BJ (cell line): ENCODE measurements around the gene GAB1. TPM values are rescaled to one million over a fixed set of nuclear protein-coding genes. Genes with fewer than 3 reads are reported as not detected.
"Not testable (repeated sequence)": the region's sequence is repeated elsewhere in the genome, so short reads cannot be mapped to it uniquely, and the experiment has no call there.

Source experiments
- CTCF ChIA-PET: fragments of 350-600 bp; formaldehyde crosslinking; extraction: SDS; loops from one replicate; lab custom pipeline; 2021; ENCODE audit warnings: antibody characterized with exemption, inconsistent platforms; lab: Yijun Ruan, JAX
- POLR2A ChIA-PET: fragments of 300-600 bp; sonication (Branson Sonifier 250); formaldehyde crosslinking; extraction: SDS; loops from one replicate; lab custom pipeline; 2021; ENCODE audit warnings: antibody characterized with exemption; lab: Charles Lee
- DNase-seq: peaks from one replicate; pipeline ENCODE4 v3.0.0-alpha.2; 2011; ENCODE audit warnings: low read depth
- H3K27me3 ChIP-seq: 2 replicates; pipeline ENCODE4 v1.6.0; 2011; ENCODE audit warnings: low read length; ENCODE audit not compliant: control insufficient read depth, insufficient read depth
- H3K36me3 ChIP-seq: 2 replicates; pipeline ENCODE4 v1.5.1; 2011; ENCODE audit warnings: low read length; ENCODE audit not compliant: control insufficient read depth, insufficient read depth
- H3K4me3 ChIP-seq: 2 replicates; pipeline ENCODE4 v1.5.1; 2011; ENCODE audit warnings: low read depth, mild to moderate bottlenecking, control low read depth, low read length
- CTCF ChIP-seq: IDR thresholded peaks from 2 replicates; pipeline ENCODE4 v1.5.1; 2011; ENCODE audit warnings: low read depth, mild to moderate bottlenecking, control low read depth, inconsistent platforms, low read length, moderate library complexity; ENCODE audit not compliant: insufficient read depth
- polyA plus RNA-seq: library from polyadenylated mRNA; depleted of rRNA; stranded (reverse); fragments of >200 nt; gene quantifications from 2 replicates; pipeline ENCODE4 v1.2.3, GENCODE V29; 2011

The GAB1 gene
- polyA plus RNA-seq, 1 experiment, result 10.7 TPM

- no peak overlapping the region for H3K4me3 ChIP-seq
- CTCF ChIA-PET, result no interaction called here
- no peak for TF ChIP-seq CTCF
- no peaks in the 10 kb centered on the region for H3K27me3 ChIP-seq
- DNase-seq, result no peak
- POLR2A ChIA-PET, result no interaction called here
- H3K36me3 ChIP-seq, result no peaks in the 10 kb centered on the region
Observed at GRCh38 chr4:143346206-143346605, 9.5 kb downstream of the GAB1 start.

GRCh38 chr4:143347484-143348111 lies 10.9 kb downstream of the GAB1 start:
- CTCF ChIA-PET, result no interaction called here

GRCh38 chr4:143348233-143349077 lies 11.8 kb downstream of the GAB1 start:
- H3K36me3 ChIP-seq, result no peaks in the 10 kb centered on the region
- CTCF ChIA-PET, result no interaction called here
- DNase-seq, result no peak
- no peak for TF ChIP-seq CTCF
- H3K4me3 ChIP-seq, result no peak overlapping the region
- POLR2A ChIA-PET, result no interaction called here
- no peaks in the 10 kb centered on the region for H3K27me3 ChIP-seq

More at GRCh38 chr4:143347484-143348111, 10.9 kb downstream of the GAB1 start:
- H3K4me3 ChIP-seq, result no peak overlapping the region
- POLR2A ChIA-PET, result no interaction called here
- TF ChIP-seq CTCF, result no peak
- no peak for DNase-seq
- no peaks in the 10 kb centered on the region for H3K36me3 ChIP-seq
- H3K27me3 ChIP-seq, result no peaks in the 10 kb centered on the region

DNA sequence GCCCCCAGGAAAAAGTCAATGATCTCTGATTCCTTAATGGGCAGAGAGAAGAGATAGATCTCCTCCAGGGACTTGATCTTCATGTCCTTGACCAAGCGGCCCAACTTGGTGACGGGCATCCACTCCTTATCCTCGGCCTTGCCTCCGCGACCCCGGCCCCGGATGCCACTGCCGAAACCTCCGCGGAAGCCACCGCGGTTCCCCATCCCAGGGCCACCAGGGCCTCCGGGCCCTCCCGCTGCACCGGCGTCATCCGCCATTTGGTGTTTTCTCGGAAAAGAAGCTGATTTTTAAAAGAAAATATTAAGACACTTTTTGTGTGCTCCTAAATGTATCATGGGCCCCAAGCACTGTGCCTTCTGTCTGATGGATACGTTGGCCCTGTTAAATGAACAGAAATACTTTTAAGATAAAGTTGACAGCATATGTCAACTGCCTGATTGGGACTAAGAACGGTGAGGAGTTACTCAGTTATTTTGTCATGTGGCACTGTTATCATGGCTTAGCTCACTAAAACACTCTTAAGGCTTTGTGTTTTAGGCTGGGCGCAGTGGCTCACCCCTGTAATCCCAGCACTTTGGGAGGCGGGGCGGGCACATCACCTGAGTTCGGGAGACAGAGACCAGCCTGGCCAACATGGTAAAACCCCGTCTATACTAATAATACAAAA lies 13.3 kb downstream of the GAB1 start:
- H3K36me3 ChIP-seq, H3K4me3 ChIP-seq, DNase-seq, POLR2A ChIA-PET, CTCF ChIA-PET, H3K27me3 ChIP-seq: not testable (repeated sequence)

GRCh38 chr4:143351149-143351691 lies 14.5 kb downstream of the GAB1 start:
- Histone ChIP-seq H3K27me3 (no peaks in the 10 kb centered on the region), H3K4me3 (no peak overlapping the region), H3K36me3 (no peaks in the 10 kb centered on the region)
- POLR2A ChIA-PET, result no interaction called here
- no peak for DNase-seq
- TF ChIP-seq CTCF, result no peak
- CTCF ChIA-PET, result interaction anchor here (1.2 to 1.3 kb wide), 2 partner anchors 14 to 51 kb away, joined by 3 to 4 read pairs; partner anchors contain the start of gene GAB1
